ENCODE data around the gene KIF1A. TPM values are rescaled to one million over a fixed set of nuclear protein-coding genes. Genes with fewer than 3 reads are reported as not detected.

The KIF1A gene, protein sequence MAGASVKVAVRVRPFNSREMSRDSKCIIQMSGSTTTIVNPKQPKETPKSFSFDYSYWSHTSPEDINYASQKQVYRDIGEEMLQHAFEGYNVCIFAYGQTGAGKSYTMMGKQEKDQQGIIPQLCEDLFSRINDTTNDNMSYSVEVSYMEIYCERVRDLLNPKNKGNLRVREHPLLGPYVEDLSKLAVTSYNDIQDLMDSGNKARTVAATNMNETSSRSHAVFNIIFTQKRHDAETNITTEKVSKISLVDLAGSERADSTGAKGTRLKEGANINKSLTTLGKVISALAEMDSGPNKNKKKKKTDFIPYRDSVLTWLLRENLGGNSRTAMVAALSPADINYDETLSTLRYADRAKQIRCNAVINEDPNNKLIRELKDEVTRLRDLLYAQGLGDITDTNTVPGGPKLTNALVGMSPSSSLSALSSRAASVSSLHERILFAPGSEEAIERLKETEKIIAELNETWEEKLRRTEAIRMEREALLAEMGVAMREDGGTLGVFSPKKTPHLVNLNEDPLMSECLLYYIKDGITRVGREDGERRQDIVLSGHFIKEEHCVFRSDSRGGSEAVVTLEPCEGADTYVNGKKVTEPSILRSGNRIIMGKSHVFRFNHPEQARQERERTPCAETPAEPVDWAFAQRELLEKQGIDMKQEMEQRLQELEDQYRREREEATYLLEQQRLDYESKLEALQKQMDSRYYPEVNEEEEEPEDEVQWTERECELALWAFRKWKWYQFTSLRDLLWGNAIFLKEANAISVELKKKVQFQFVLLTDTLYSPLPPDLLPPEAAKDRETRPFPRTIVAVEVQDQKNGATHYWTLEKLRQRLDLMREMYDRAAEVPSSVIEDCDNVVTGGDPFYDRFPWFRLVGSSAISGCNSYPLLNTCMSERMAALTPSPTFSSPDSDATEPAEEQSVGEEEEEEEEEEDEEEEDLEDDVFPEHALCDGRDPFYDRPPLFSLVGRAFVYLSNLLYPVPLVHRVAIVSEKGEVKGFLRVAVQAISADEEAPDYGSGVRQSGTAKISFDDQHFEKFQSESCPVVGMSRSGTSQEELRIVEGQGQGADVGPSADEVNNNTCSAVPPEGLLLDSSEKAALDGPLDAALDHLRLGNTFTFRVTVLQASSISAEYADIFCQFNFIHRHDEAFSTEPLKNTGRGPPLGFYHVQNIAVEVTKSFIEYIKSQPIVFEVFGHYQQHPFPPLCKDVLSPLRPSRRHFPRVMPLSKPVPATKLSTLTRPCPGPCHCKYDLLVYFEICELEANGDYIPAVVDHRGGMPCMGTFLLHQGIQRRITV (N-terminal part only)
- 1 to 10 TPM in 1 of 2 donors, under 1 TPM in 1; 0.33 to 1.0 TPM for total RNA-seq

DNA sequence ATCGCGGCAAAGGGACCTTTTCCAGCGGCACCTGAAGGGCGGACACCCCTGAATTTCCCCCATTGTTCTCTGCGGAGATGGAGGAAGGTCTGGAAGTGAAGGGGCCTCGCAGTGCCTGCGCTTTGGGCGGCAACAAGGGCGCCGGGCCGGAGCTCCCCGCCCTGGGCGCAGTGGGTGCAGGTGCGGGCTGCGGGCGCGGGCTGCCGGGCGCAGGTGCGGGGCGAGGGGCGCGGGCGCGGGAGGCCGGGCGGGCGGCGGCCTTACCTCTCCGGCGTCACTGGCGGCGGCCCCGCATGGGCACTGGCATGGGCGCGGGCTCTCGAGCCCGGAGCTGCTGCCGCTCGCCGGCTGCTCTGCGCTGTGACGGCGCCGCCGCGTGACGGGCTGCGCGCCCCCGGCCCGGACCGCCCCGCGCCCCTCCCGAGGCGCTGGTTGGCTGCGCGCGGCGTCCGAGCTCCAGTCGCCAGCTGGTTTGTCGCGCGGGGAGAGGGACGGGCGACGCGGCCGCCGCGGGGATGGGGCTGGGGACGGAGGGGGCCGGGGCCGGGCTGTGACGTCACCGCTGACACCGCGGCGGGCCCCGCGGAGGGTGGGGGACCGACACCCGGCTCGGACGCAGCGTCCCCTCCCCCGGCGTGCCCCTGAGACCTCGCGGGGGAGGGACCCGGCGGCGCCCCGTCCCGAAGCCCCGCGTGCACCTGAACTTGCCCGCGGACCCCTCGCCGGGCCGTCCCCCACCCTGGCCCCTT lies at the start of gene KIF1A:
Gene KIF1A, minus strand, starts transcription at position 362 of the 749 bp plus-strand sequence. CDS start 22,467 bp downstream, outside the sequence.

DNA sequence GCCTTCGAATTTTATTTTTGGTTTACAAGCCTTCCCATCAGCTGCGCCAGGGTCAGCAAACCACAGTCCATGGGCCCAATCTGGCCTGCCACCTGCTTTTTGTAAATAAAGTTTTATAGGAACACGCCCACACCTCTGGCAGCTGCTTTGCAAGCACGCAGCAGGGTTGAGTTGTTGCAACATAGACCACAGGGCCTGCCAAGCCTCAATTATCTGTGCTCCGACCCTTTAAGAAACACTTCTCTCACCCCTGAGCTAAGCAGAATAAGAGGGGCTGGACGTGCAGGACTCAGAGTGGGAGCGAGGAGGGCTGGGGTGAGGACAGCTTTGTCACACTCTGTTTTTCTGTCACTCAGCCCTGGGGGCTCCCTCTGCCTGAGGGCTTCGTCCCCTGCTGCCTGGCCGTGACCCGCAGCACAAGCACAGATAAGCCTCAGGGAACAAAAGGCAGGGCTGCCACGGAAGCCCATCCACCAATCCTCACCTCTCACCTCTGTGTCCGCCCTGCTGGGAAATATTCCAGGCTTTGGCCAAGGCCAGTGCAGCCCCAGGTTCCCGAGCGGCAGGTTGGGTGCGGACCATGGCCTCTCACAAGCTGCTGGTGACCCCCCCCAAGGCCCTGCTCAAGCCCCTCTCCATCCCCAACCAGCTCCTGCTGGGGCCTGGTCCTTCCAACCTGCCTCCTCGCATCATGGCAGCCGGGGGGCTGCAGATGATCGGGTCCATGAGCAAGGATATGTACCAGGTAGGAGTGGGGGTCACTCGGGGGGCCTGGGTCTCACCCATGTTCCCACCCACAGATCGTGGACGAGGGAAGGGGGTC lies 48.5 kb upstream of the KIF1A start, which contains the start of gene AGXT:
Gene AGXT, plus strand, starts transcription at position 539 of the 823 bp plus-strand sequence. Its CDS starts 42 bp downstream, at position 581.

GRCh38 chr2:240691631-240692420 lies 128.2 kb downstream of the KIF1A start, which contains the start of gene AQP12A:
AQP12A (plus strand) TSS chr2:240691866; CDS start chr2:240691914, 48 bp downstream.

GRCh38 chr2:240682431-240683224 lies 137.4 kb downstream of the KIF1A start, which contains the start of gene AQP12B:
AQP12B (minus strand) TSS chr2:240682885; CDS start chr2:240682837, 48 bp downstream.

Small RNA genes within 50 kb of the gene (small RNA-seq; reads per million reads assigned to genes)
- gene AC011298.3 = 0 reads per million in 2 donors

Other genes with a start within 250 kb of the KIF1A start
- gene CAPN10, start 233.5 kb downstream of the KIF1A start, total RNA-seq = 10 to 100 TPM; 15.7 to 17.9 TPM
- gene GPR35, start 194.7 kb downstream of the KIF1A start, total RNA-seq = under 1 TPM; under 0.01 to 0.34 TPM
- gene AQP12B, start 137.3 kb downstream of the KIF1A start, total RNA-seq = not detected
- gene AQP12A, start 128.4 kb downstream of the KIF1A start, total RNA-seq = not detected
- not detected for gene AGXT, start 48.6 kb upstream of the KIF1A start, total RNA-seq
- not detected for gene MAB21L4, start 75.9 kb upstream of the KIF1A start, total RNA-seq
- gene CROCC2, start 86.1 kb upstream of the KIF1A start, total RNA-seq = under 1 TPM; under 0.01 TPM
- 1 to 10 TPM; 4.8 to 6.7 TPM for gene SNED1, start 178.4 kb upstream of the KIF1A start, total RNA-seq